IMR-90 (cell line): Measurements from ENCODE around the gene RCL1. TPM values are rescaled to one million over a fixed set of nuclear protein-coding genes. Genes with fewer than 3 reads are reported as not detected.

ENCODE experiments used
- ATAC-seq: fragments of 200-7000 bp; cut with Tn5 transposase; 2 replicates; pipeline ENCODE4 v1.9.1; 2020; ENCODE audit warnings: low read depth, mild to moderate bottlenecking, moderate library complexity
- BruUV-seq: library from RNA; stranded (reverse); fragments of 400-500 nt; replicated peaks from 2 replicates; lab custom pipeline; 2021; lab: Mats Ljungman, UMichigan
- CTCF ChIA-PET: fragments of 300-600 bp; formaldehyde crosslinking; extraction: SDS; loops from one replicate; lab custom pipeline; 2021; ENCODE audit warnings: antibody characterized with exemption; lab: Yijun Ruan, JAX
- POLR2A ChIA-PET: fragments of 300-600 bp; sonication (Branson Sonifier 250); formaldehyde crosslinking; loops from one replicate; lab custom pipeline; 2022; ENCODE audit warnings: antibody characterized with exemption; ENCODE audit not compliant: unreplicated experiment; lab: Charles Lee
- DNase-seq: peaks from one replicate; pipeline ENCODE4 v3.0.0; 2013
- H2AFZ ChIP-seq: replicated peaks from 2 replicates; pipeline ENCODE3; 2013; ENCODE audit warnings: low read length, mild to moderate bottlenecking; ENCODE audit not compliant: poor library complexity
- H2AK5ac ChIP-seq: 2 replicates; pipeline ENCODE4 v1.6.1; 2013; ENCODE audit warnings: low read depth, low read length, inconsistent platforms
- H2AK9ac ChIP-seq: replicated peaks from 2 replicates; pipeline ENCODE3; 2013; ENCODE audit warnings: mild to moderate bottlenecking, low read depth, low read length, moderate library complexity; ENCODE audit not compliant: poor library complexity
- H2BK120ac ChIP-seq: 2 replicates; pipeline ENCODE4 v1.6.1; 2013; ENCODE audit warnings: low read depth, low read length, inconsistent platforms
- H2BK15ac ChIP-seq: 3 replicates; pipeline ENCODE4 v1.6.1; 2013; ENCODE audit warnings: low read depth, low read length, inconsistent platforms
- H2BK20ac ChIP-seq: 2 replicates; pipeline ENCODE4 v1.6.1; 2013; ENCODE audit warnings: low read depth, mild to moderate bottlenecking, inconsistent platforms, low read length, moderate library complexity
- H2BK5ac ChIP-seq: 2 replicates; pipeline ENCODE4 v1.6.1; 2013; ENCODE audit warnings: mild to moderate bottlenecking, low read depth, low read length, inconsistent platforms; ENCODE audit not compliant: poor library complexity, severe bottlenecking
- H3K14ac ChIP-seq: replicated peaks from 2 replicates; pipeline ENCODE4 v1.6.1; 2013; ENCODE audit warnings: low read depth, low read length, inconsistent platforms
- H3K18ac ChIP-seq: 2 replicates; pipeline ENCODE4 v1.6.1; 2013; ENCODE audit warnings: low read depth, low read length, control low read depth
- H3K23ac ChIP-seq: 2 replicates; pipeline ENCODE4 v1.6.1; 2013; ENCODE audit warnings: low read depth, low read length, inconsistent platforms
- H3K27ac ChIP-seq: 2 replicates; pipeline ENCODE4 v1.5.1; 2013; ENCODE audit warnings: mild to moderate bottlenecking, control low read depth, low read length; ENCODE audit not compliant: insufficient read depth
- H3K27me3 ChIP-seq: 2 replicates; pipeline ENCODE4 v1.6.1; 2013; ENCODE audit warnings: low read length; ENCODE audit not compliant: control insufficient read depth, insufficient read depth
- H3K36me3 ChIP-seq: 2 replicates; pipeline ENCODE4 v1.6.1; 2013; ENCODE audit warnings: low read length, mixed read lengths; ENCODE audit not compliant: control insufficient read depth, insufficient read depth
- H3K4ac ChIP-seq: 2 replicates; pipeline ENCODE4 v1.6.1; 2013; ENCODE audit warnings: low read depth, low read length, inconsistent platforms
- H3K4me1 ChIP-seq: 2 replicates; pipeline ENCODE4 v1.6.1; 2013; ENCODE audit warnings: low read length, mixed read lengths; ENCODE audit not compliant: control insufficient read depth, insufficient read depth
- H3K4me2 ChIP-seq: 2 replicates; pipeline ENCODE4 v1.6.1; 2013; ENCODE audit warnings: low read depth, mild to moderate bottlenecking, control low read depth, low read length, moderate library complexity
- H3K4me3 ChIP-seq: 2 replicates; pipeline ENCODE4 v1.5.1; 2013; ENCODE audit warnings: low read depth, mild to moderate bottlenecking, control low read depth, low read length, moderate library complexity; ENCODE audit not compliant: insufficient read depth
- H3K56ac ChIP-seq: 2 replicates; pipeline ENCODE4 v1.6.1; 2013; ENCODE audit warnings: low read length, inconsistent platforms; ENCODE audit not compliant: insufficient read depth; ENCODE audit errors: extremely low read depth
- H3K79me1 ChIP-seq, 2 experiments: 2 replicates each; pipeline ENCODE4 v1.6.1; 2013; ENCODE audit warnings: low read length in 2 of 2, inconsistent platforms in 1 of 2, low read depth in 1 of 2
- H3K9ac ChIP-seq: 2 replicates; pipeline ENCODE4 v1.6.1; 2013; ENCODE audit warnings: low read depth, low read length, control low read depth
- H3K9me1 ChIP-seq: 2 replicates; pipeline ENCODE4 v1.6.1; 2013; ENCODE audit warnings: low read length, inconsistent platforms; ENCODE audit not compliant: insufficient read depth
- H3K9me3 ChIP-seq: 2 replicates; pipeline ENCODE4 v1.6.1; 2013; ENCODE audit warnings: low read length; ENCODE audit not compliant: control insufficient read depth, insufficient read depth
- H4K20me1 ChIP-seq: 2 replicates; pipeline ENCODE4 v1.6.1; 2013; ENCODE audit warnings: low read length, inconsistent platforms; ENCODE audit not compliant: insufficient read depth
- H4K5ac ChIP-seq: 2 replicates; pipeline ENCODE4 v1.6.1; 2013; ENCODE audit warnings: mild to moderate bottlenecking, low read depth, low read length, control low read depth
- H4K8ac ChIP-seq, 2 experiments: 2 replicates each; pipeline ENCODE4 v1.6.1; 2013; ENCODE audit warnings: low read depth in 2 of 2, low read length in 2 of 2, control low read depth in 1 of 2, inconsistent platforms in 1 of 2
- H4K91ac ChIP-seq: 2 replicates; pipeline ENCODE4 v1.6.1; 2013; ENCODE audit warnings: low read depth, low read length, inconsistent platforms; ENCODE audit not compliant: insufficient read depth
- BHLHE40 ChIP-seq: fragments of 150-350 bp; IDR thresholded peaks from 2 replicates; pipeline ENCODE4 v1.6.1; 2016; ENCODE audit warnings: mild to moderate bottlenecking, low read depth, low read length
- CEBPB ChIP-seq: IDR thresholded peaks from 2 replicates; pipeline ENCODE4 v1.6.1; 2012; ENCODE audit warnings: low read depth, low read length, improper control_type of control experiment
- CHD1 ChIP-seq: IDR thresholded peaks from 2 replicates; pipeline ENCODE4 v1.6.1; 2012; ENCODE audit warnings: low read depth, low read length, improper control_type of control experiment
- CTCF ChIP-seq: conservative IDR thresholded peaks from 2 replicates; pipeline ENCODE4 v1.5.1; 2012; ENCODE audit warnings: mild to moderate bottlenecking, low read depth, low read length, improper control_type of control experiment
- ELK1 ChIP-seq: fragments of 150-350 bp; IDR thresholded peaks from 2 replicates; pipeline ENCODE4 v1.6.1; 2016; ENCODE audit warnings: low read depth, mild to moderate bottlenecking, low read length, moderate library complexity, borderline replicate concordance
- FOS ChIP-seq: fragments of 150-350 bp; IDR thresholded peaks from 2 replicates; pipeline ENCODE4 v1.6.1; 2016; ENCODE audit warnings: low read depth, low read length
- MAFK ChIP-seq: IDR thresholded peaks from 2 replicates; pipeline ENCODE4 v1.6.1; 2012; ENCODE audit warnings: low read depth, low read length, improper control_type of control experiment
- NFE2L2 ChIP-seq: fragments of 150-350 bp; IDR thresholded peaks from 2 replicates; pipeline ENCODE4 v1.6.1; 2016; ENCODE audit warnings: low read depth, mild to moderate bottlenecking, low read length
- RAD21 ChIP-seq: IDR thresholded peaks from 2 replicates; pipeline ENCODE4 v1.6.1; 2012; ENCODE audit warnings: low read length, improper control_type of control experiment
- RCOR1 ChIP-seq: IDR thresholded peaks from 2 replicates; pipeline ENCODE4 v1.6.1; 2012; ENCODE audit warnings: mild to moderate bottlenecking, low read length, improper control_type of control experiment; ENCODE audit not compliant: insufficient replicate concordance
- RFX5 ChIP-seq: IDR thresholded peaks from 2 replicates; pipeline ENCODE4 v1.8.0; 2012; ENCODE audit warnings: low read depth, mild to moderate bottlenecking, low read length, moderate library complexity
- SMC3 ChIP-seq: fragments of 150-350 bp; IDR thresholded peaks from 2 replicates; pipeline ENCODE4 v1.6.1; 2016; ENCODE audit warnings: low read depth, mild to moderate bottlenecking, antibody characterized with exemption, low read length, moderate library complexity
- USF2 ChIP-seq: fragments of 150-350 bp; IDR thresholded peaks from 2 replicates; pipeline ENCODE4 v1.6.1; 2017; ENCODE audit warnings: mild to moderate bottlenecking, antibody characterized with exemption, low read length, low read depth
- WGBS, 2 experiments: methylation state at CpG; one replicate each; pipeline versions ENCODE4 v1.1.5 to v1.1.7; 2013; ENCODE audit warnings: missing lambda C conversion rate in 2 of 2; ENCODE audit not compliant: insufficient read length in 1 of 2; ENCODE audit errors: extremely low coverage in 2 of 2; 5-methylcytosine and 5-hydroxymethylcytosine counted together
- dilution Hi-C: fragments of 300-500 bp; cut with HindIII; formaldehyde crosslinking; loops from one replicate; pipeline ENCODE4 v1.14.3; 2018; ENCODE audit warnings: low sequenced_read_pairs; ENCODE audit not compliant: unreplicated experiment
- in situ Hi-C: fragments of 300-500 bp; cut with MboI; formaldehyde crosslinking; loops from 3 replicates; pipeline ENCODE4 v1.14.3; 2019; ENCODE audit warnings: low sequenced_read_pairs, inconsistent platforms, mixed read lengths
- intact Hi-C: fragments of 100-400 bp; cut with micrococcal nuclease; formaldehyde crosslinking; loops from 2 replicates; pipeline ENCODE4 v1.10.0; 2022
- polyA plus RNA-seq, 3 experiments: library from polyadenylated mRNA; depleted of rRNA; stranded (reverse); fragments of >200 nt; gene quantifications; 2 replicates each; pipeline ENCODE4 v1.2.3, GENCODE V29; 2012; ENCODE audit warnings: low replicate concordance in 1 of 3
- total RNA-seq: library from RNA; depleted of rRNA; stranded (reverse); fragments of >200 nt; gene quantifications from 2 replicates; pipeline ENCODE4 v1.2.3, GENCODE V29; 2012

RCL1 gene
- total and polyA plus RNA-seq, 2 of the 4 experiments (the other 2 are of a cell fraction), result 12.3 to 13.8 TPM

GRCh38 chr9:4832786-4833579, 40.2 kb downstream of the RCL1 start:
- peak overlapping the region; percentile 72; the same call in 1 of the 2 replicates for H3K18ac ChIP-seq
- H2AK9ac ChIP-seq, result no peak overlapping the region
- no peak overlapping the region for H3K56ac ChIP-seq
- peak overlapping the region; percentile 75 for H3K14ac ChIP-seq
- peak overlapping the region; percentile 29 to 89; a peak in 3 of 4 replicates for H4K8ac ChIP-seq
- H2BK5ac ChIP-seq, result peak overlapping the region; percentile 85
- ChIA-PET POLR2A (no interaction called here), CTCF (interaction anchor here (0.6 kb wide), 1 partner anchor 121 kb away, joined by 5 read pairs; no protein-coding TSS in a partner anchor)
- peaks cover 10% of the 10 kb centered on the region for H4K20me1 ChIP-seq
- peak overlapping the region; percentile 85 for H3K27ac ChIP-seq
- no peaks in the 10 kb centered on the region for H3K36me3 ChIP-seq
- peak overlapping the region; percentile 6 for H4K5ac ChIP-seq
- no peaks in the 10 kb centered on the region for H3K27me3 ChIP-seq
- H3K4me1 ChIP-seq, result peaks cover 36% of the 10 kb centered on the region
- in situ Hi-C loops (no loop called here), dilution Hi-C loops (no loop called here), intact Hi-C loops (loop anchor here (5.0 to 10.0 kb wide), 3 partner anchors 41 to 448 kb away; partner anchors contain the start of genes JAK2 and RCL1)
- H2AFZ ChIP-seq, result no peak overlapping the region
- peak overlapping the region; percentile 38; the same call in 1 of the 2 replicates for H3K4me2 ChIP-seq
- peak overlapping the region; percentile 95 for H2BK20ac ChIP-seq
- H3K9me3 ChIP-seq, result no peaks in the 10 kb centered on the region
- H3K9me1 ChIP-seq, result peaks cover 41% of the 10 kb centered on the region
- H2BK120ac ChIP-seq, result peak overlapping the region; percentile 96
- DNase-seq, result peak; percentile 100
- WGBS, 2 experiments, result 54% methylated on average over 3 of the region's 7 CpGs; no CpG with 5 or more reads in 1 of the 2 experiments
- H2AK5ac ChIP-seq, result peak overlapping the region; percentile 97
- peaks cover 21 to 69% of the 10 kb centered on the region in 2 experiments for H3K79me1 ChIP-seq
- H3K23ac ChIP-seq, result no peak overlapping the region; the same call in 1 of the 2 replicates
- H4K91ac ChIP-seq, result peak overlapping the region; percentile 86
- H3K4ac ChIP-seq, result peak overlapping the region; percentile 90
- peak; percentile 65 for ATAC-seq
- no TSS peak for BruUV-seq
- H2BK15ac ChIP-seq, result peak overlapping the region; percentile 92
- no peak overlapping the region for H3K9ac ChIP-seq
- no peak overlapping the region for H3K4me3 ChIP-seq
- TF ChIP-seq BHLHE40, result peak; percentile 62; the same call in 1 of the 2 replicates
- 0 out of 2 replicates have a peak, but pooled peaks have one; percentile 22 for TF ChIP-seq MAFK
- TF ChIP-seq CEBPB, result peak; percentile 20; the same call in 1 of the 2 replicates
- TF ChIP-seq RAD21, result no peak
- TF ChIP-seq RCOR1, result peak; percentile 45
- TF ChIP-seq ELK1, result no peak
- no peak for TF ChIP-seq RFX5
- no peak for TF ChIP-seq SMC3
- TF ChIP-seq FOS, result peak; percentile 99
- peak; percentile 62 for TF ChIP-seq NFE2L2
- 0 out of 2 replicates have a peak, but pooled peaks have one; percentile 84 for TF ChIP-seq CHD1
- TF ChIP-seq CTCF, result no peak
- TF ChIP-seq USF2, result no peak
